Lower leg skin (tissue), 4 donors: ENCODE measurements around the gene NUP88. TPM values are rescaled to one million over a fixed set of nuclear protein-coding genes. Genes with fewer than 3 reads are reported as not detected.

ENCODE experiments used
- DNase-seq, 2 donors: peaks; one replicate each; pipeline ENCODE4 v3.0.0-alpha.2; 2019; ENCODE audit warnings: low spot score in 2 of 2
- H3K4me3 ChIP-seq: fragments of 200-600 bp; sonication (generic); 2 replicates; pipeline ENCODE4 v1.5.1; 2017; ENCODE audit warnings: mild to moderate bottlenecking, low read depth; ENCODE audit not compliant: poor library complexity, severe bottlenecking
- CTCF ChIP-seq, 3 donors: fragments of 450-650 bp; IDR thresholded peaks; one replicate each; pipeline ENCODE4 v1.5.1; 2016; ENCODE audit warnings: antibody characterized with exemption in 3 of 3, mild to moderate bottlenecking in 3 of 3, moderate library complexity in 2 of 3
- POLR2A ChIP-seq, 2 donors: fragments of 450-650 bp; IDR thresholded peaks; one replicate each; pipeline ENCODE4 v1.6.1; 2016 to 2017; ENCODE audit warnings: antibody characterized with exemption in 2 of 2, mild to moderate bottlenecking in 1 of 2, moderate library complexity in 1 of 2
- WGBS, 2 donors: methylation state at CpG; one replicate each; pipeline ENCODE4 v1.1.5; 2018; 5-methylcytosine and 5-hydroxymethylcytosine counted together
- intact Hi-C: fragments of 100-400 bp; cut with DNase I; formaldehyde crosslinking; loops from one replicate; pipeline ENCODE4 v1.15.0; 2023; ENCODE audit warnings: low total_unique reads
- total RNA-seq, 4 donors: library from RNA; depleted of rRNA; stranded (reverse); fragments of >200 nt; gene quantifications; one replicate each; pipeline ENCODE4 v1.1.0, GENCODE V29; 2016

Gene NUP88
- total RNA-seq, 4 donors from 2014 or later: 64.7 to 80.1 (median 74.2) TPM

- no peak overlapping the region for H3K4me3 ChIP-seq
- intact Hi-C loops: no loop called here
- no peak for DNase-seq
- no peak for TF ChIP-seq POLR2A (IDR thresholded peaks at IDR 0.05)
- no peak for TF ChIP-seq CTCF (IDR thresholded peaks at IDR 0.05)
- 62 to 63% methylated on average over 6 of the region's 6 CpGs for WGBS, 2 donors
Observed at GRCh38 chr17:5364156-5364555, 55.3 kb downstream of the NUP88 start.

- DNase-seq: no peak
Observed at GRCh38 chr17:5362162-5362811, 57.2 kb downstream of the NUP88 start.

GRCh38 chr17:5361426-5361825 is 58.0 kb downstream of the NUP88 start:
- intact Hi-C loops: no loop called here

More at GRCh38 chr17:5362162-5362811, 57.2 kb downstream of the NUP88 start:
- no peak overlapping the region for H3K4me3 ChIP-seq
- intact Hi-C loops: no loop called here
- TF ChIP-seq POLR2A (IDR thresholded peaks at IDR 0.05) (no peak), CTCF (IDR thresholded peaks at IDR 0.05) (no peak)
- WGBS, 2 donors: 75 to 76% methylated on average over 7 of the region's 7 CpGs

GRCh38 chr17:5355421-5356129 is 63.9 kb downstream of the NUP88 start:
- 60 to 75% methylated on average over 3 of the region's 3 CpGs for WGBS, 2 donors
- no peak for DNase-seq
- H3K4me3 ChIP-seq: no peak overlapping the region
- TF ChIP-seq POLR2A (IDR thresholded peaks at IDR 0.05): no peak
- TF ChIP-seq CTCF (IDR thresholded peaks at IDR 0.05): no peak
- intact Hi-C loops: no loop called here

More at GRCh38 chr17:5361426-5361825, 58.0 kb downstream of the NUP88 start:
- no peak overlapping the region for H3K4me3 ChIP-seq
- no peak for TF ChIP-seq POLR2A (IDR thresholded peaks at IDR 0.05)
- DNase-seq: no peak
- WGBS, 2 donors: 80 to 86% methylated on average over 9 of the region's 9 CpGs

- TF ChIP-seq CTCF (IDR thresholded peaks at IDR 0.05) (no peak), POLR2A (IDR thresholded peaks at IDR 0.05) (no peak)
- intact Hi-C loops: no loop called here
- H3K4me3 ChIP-seq: no peak overlapping the region
- WGBS, 2 donors: 80% methylated on average over 2 of the region's 2 CpGs
- DNase-seq: no peak
Observed at GRCh38 chr17:5354886-5355415, 64.5 kb downstream of the NUP88 start.

- DNase-seq: no peak
- no peak overlapping the region for H3K4me3 ChIP-seq
- no peak for TF ChIP-seq POLR2A (IDR thresholded peaks at IDR 0.05)
- TF ChIP-seq CTCF (IDR thresholded peaks at IDR 0.05): no peak
- intact Hi-C loops: no loop called here
- 88 to 93% methylated on average over 2 of the region's 2 CpGs for whole genome bisulfite sequencing, 2 donors
Observed at GRCh38 chr17:5354310-5354709, 65.2 kb downstream of the NUP88 start.
